ENCODE results near the gene ABHD10. TPM values are rescaled to one million over a fixed set of nuclear protein-coding genes. Genes with fewer than 3 reads are reported as not detected.

Gene ABHD10
- total and polyA plus RNA-seq, 10 of the 15 experiments (the other 5 are each of a cell fraction or from before 2014, with no cell fraction given), result 12.3 to 51.0 (median 28.9) TPM

DNA sequence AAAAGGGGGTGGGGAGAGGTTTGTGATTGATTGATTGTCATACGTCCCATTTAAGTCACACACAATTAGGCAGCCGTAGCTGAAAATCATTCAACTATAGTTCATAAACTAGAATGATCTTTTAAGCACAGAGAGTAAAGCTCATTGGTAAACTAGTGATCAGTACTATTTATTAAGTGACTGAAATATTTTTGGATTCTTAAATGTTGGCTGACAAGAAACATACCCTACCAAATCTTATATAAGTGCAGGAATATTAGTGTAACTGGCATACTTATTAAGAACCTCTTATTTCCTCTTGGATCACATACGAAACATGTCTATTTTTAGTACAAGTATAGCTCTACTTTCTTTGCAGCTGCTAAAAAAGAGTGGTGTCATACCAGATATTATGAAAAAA is 8.4 kb upstream of the ABHD10 start:
- H3K27ac ChIP-seq (ENCODE audit: control insufficient read depth, insufficient read depth), result no peak overlapping the region
- ChIA-PET RAD21 (ENCODE audit: unreplicated experiment) (interaction anchor here (1.3 to 10.6 kb wide), 6 partner anchors 43 to 252 kb away, joined by 3 to 177 read pairs (median 10); no protein-coding TSS in a partner anchor), POLR2A (interaction anchor here (1.4 to 1.9 kb wide), 2 partner anchors 19 to 254 kb away, joined by 3 to 5 read pairs; no protein-coding TSS in a partner anchor), CTCF (interaction anchor here (0.9 to 9.8 kb wide), 14 partner anchors 12 to 302 kb away, joined by 3 to 380 read pairs (median 5); no protein-coding TSS in a partner anchor), SMC1A (ENCODE audit: uncharacterized antibody, unreplicated experiment) (interaction anchor here (0.9 to 23.3 kb wide), 13 partner anchors 9 to 301 kb away, joined by 3 to 424 read pairs (median 5); no protein-coding TSS in a partner anchor)
- TF ChIP-seq CBX5 (IDR thresholded peaks at IDR 0.05; ENCODE audit: low read depth), result no peak
- TF ChIP-seq NR2C1 (IDR thresholded peaks at IDR 0.05), result no peak
- no peak overlapping the region for H3K4me3 ChIP-seq
- no peaks in the 10 kb centered on the region for H3K9me3 ChIP-seq (replicated peaks; ENCODE audit: control insufficient read depth, insufficient read depth, low read length)
- H3K9ac ChIP-seq (ENCODE audit: control insufficient read depth, insufficient read depth, low read length), result no peak overlapping the region
- intact Hi-C loops (cut with micrococcal nuclease; ENCODE audit: unreplicated experiment), result no loop called here
- FAIRE-seq (no peak), DNase-seq (ENCODE audit: low read depth, low spot score) (no peak), ATAC-seq (no peak)
- BruUV-seq (replicated peaks), result no TSS peak
- no peaks in the 10 kb centered on the region for H3K27me3 ChIP-seq (replicated peaks in 1 of 2; ENCODE audit: control insufficient read depth in 2 of 2, insufficient read depth in 2 of 2, low read length in 1 of 2)
- H3K4me1 ChIP-seq (ENCODE audit: control insufficient read depth, insufficient read depth, low read length), result no peaks in the 10 kb centered on the region
- H3K4me2 ChIP-seq (ENCODE audit: control insufficient read depth, insufficient read depth), result no peak overlapping the region
- no peak overlapping the region for H2AFZ ChIP-seq (ENCODE audit: control insufficient read depth, low read depth, low read length)
- H4K20me1 ChIP-seq (ENCODE audit: control insufficient read depth, insufficient read depth), result no peaks in the 10 kb centered on the region
- in situ Hi-C loops (cut with MboI), result loop anchor here (5.0 to 10.0 kb wide), 3 partner anchors 253 to 396 kb away; no protein-coding TSS in a partner anchor
- WGBS (ENCODE audit: insufficient coverage, insufficient replicate concordance, low lambda C conversion rate, missing lambda C conversion rate), result 31% methylated on average over 3 of the region's 3 CpGs
- no peaks in the 10 kb centered on the region for H3K36me3 ChIP-seq (ENCODE audit: control insufficient read depth in 2 of 2, insufficient read depth in 2 of 2, low read length in 1 of 2)
- no peaks in the 10 kb centered on the region for H3K79me2 ChIP-seq (ENCODE audit: control insufficient read depth, insufficient read depth, low read length)

GRCh38 chr3:111971533-111972130 is 7.2 kb upstream of the ABHD10 start:
- Histone ChIP-seq H3K27me3 (replicated peaks in 1 of 2; ENCODE audit: control insufficient read depth in 2 of 2, insufficient read depth in 2 of 2, low read length in 1 of 2) (no peaks in the 10 kb centered on the region), H3K79me2 (ENCODE audit: control insufficient read depth, insufficient read depth, low read length) (no peaks in the 10 kb centered on the region), H3K9me3 (replicated peaks; ENCODE audit: control insufficient read depth, insufficient read depth, low read length) (no peaks in the 10 kb centered on the region), H3K4me3 (no peak overlapping the region), H2AFZ (ENCODE audit: control insufficient read depth, low read depth, low read length) (no peak overlapping the region), H3K36me3 (ENCODE audit: control insufficient read depth in 2 of 2, insufficient read depth in 2 of 2, low read length in 1 of 2) (no peaks in the 10 kb centered on the region), H3K4me2 (ENCODE audit: control insufficient read depth, insufficient read depth) (no peak overlapping the region), H3K4me1 (ENCODE audit: control insufficient read depth, insufficient read depth, low read length) (no peaks in the 10 kb centered on the region), H3K27ac (ENCODE audit: control insufficient read depth, insufficient read depth) (no peak overlapping the region), H4K20me1 (ENCODE audit: control insufficient read depth, insufficient read depth) (no peaks in the 10 kb centered on the region), H3K9ac (ENCODE audit: control insufficient read depth, insufficient read depth, low read length) (no peak overlapping the region)
- no peak for DNase-seq (ENCODE audit: low read depth, low spot score)
- BruUV-seq (replicated peaks), result no TSS peak
- ChIA-PET POLR2A (interaction anchor here (1.4 to 1.9 kb wide), 2 partner anchors 18 to 255 kb away, joined by 3 to 5 read pairs; no protein-coding TSS in a partner anchor), RAD21 (ENCODE audit: unreplicated experiment) (interaction anchor here (1.1 to 10.6 kb wide), 4 partner anchors 10 to 253 kb away, joined by 3 to 177 read pairs (median 14); no protein-coding TSS in a partner anchor), CTCF (interaction anchor here (0.6 to 9.8 kb wide), 12 partner anchors 18 to 304 kb away, joined by 3 to 380 read pairs (median 5); no protein-coding TSS in a partner anchor), SMC1A (ENCODE audit: uncharacterized antibody, unreplicated experiment) (interaction anchor here (1.0 to 23.3 kb wide), 10 partner anchors 10 to 303 kb away, joined by 3 to 424 read pairs (median 5); no protein-coding TSS in a partner anchor)
- intact Hi-C loops (cut with micrococcal nuclease; ENCODE audit: unreplicated experiment) (no loop called here), in situ Hi-C loops (cut with MboI) (loop anchor here (5.0 to 10.0 kb wide), 3 partner anchors 254 to 397 kb away; no protein-coding TSS in a partner anchor)
- no peak for FAIRE-seq
- WGBS (ENCODE audit: insufficient coverage, insufficient replicate concordance, low lambda C conversion rate, missing lambda C conversion rate), result 57% methylated on average over 11 of the region's 11 CpGs
- ATAC-seq, result no peak
- TF ChIP-seq RB1 (IDR thresholded peaks at IDR 0.05; ENCODE audit: borderline replicate concordance) (no peak), PAX5 (IDR thresholded peaks at IDR 0.05; ENCODE audit: borderline replicate concordance, low read depth, low read length) (no peak), TCF3 (IDR thresholded peaks at IDR 0.05; ENCODE audit: borderline replicate concordance, insufficient read depth, low read depth, low read length) (no peak), TCF12 (IDR thresholded peaks at IDR 0.05; ENCODE audit: low read depth, low read length) (no peak), ESRRA (IDR thresholded peaks at IDR 0.05; ENCODE audit: low read length) (no peak), JUND (IDR thresholded peaks at IDR 0.05; ENCODE audit: low read depth, low read length) (no peak), HDAC6 (IDR thresholded peaks at IDR 0.05; ENCODE audit: unreplicated experiment) (no peak)
- TF ChIP-seq, protein P1, sequence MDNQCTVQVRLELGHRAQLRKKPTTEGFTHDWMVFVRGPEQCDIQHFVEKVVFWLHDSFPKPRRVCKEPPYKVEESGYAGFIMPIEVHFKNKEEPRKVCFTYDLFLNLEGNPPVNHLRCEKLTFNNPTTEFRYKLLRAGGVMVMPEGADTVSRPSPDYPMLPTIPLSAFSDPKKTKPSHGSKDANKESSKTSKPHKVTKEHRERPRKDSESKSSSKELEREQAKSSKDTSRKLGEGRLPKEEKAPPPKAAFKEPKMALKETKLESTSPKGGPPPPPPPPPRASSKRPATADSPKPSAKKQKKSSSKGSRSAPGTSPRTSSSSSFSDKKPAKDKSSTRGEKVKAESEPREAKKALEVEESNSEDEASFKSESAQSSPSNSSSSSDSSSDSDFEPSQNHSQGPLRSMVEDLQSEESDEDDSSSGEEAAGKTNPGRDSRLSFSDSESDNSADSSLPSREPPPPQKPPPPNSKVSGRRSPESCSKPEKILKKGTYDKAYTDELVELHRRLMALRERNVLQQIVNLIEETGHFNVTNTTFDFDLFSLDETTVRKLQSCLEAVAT (IDR thresholded peaks at IDR 0.05), result no peak

All from GM12878 (cell line).